ENCODE results near the gene SMIM10L2A.
"Not testable (repeated sequence)": the region's sequence is repeated elsewhere in the genome, so short reads cannot be mapped to it uniquely, and the experiment has no call there.

SMIM10L2A gene

DNA sequence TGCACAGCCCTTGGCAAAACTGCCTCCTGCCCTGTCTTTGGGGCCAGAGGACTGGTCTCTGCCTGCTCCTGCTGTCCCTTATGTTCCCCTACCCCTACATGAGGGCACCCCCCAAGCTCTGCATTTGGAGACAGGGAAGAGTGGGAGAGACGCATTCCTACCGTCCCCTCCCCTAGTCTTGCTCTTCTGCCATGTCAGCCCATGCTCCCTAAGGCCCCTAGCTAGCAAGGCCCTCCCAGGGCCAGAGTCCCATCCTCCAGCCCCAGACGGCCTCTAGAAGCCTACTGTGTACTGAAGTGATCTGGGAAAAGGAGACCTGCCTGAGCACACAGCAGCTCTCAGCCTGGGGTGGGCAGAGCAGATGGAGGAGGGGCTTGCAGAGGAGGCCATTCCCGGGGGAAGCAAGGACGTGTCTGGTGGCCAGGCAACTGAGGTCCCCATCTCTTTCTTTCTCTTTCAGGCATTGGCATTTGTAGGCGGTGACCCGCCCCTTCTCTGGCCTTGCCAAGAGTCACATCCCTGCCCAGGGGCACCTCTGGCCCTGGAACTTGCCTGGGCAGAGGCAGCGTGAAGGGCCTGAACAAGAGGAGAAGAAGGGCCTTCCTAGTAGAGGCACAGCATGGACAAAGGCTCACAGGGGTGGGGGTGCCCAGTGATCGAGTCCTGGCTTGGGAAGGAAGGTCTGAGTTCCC lies 1.6 kb downstream of the SMIM10L2A start:
- not testable (repeated sequence) for DNase-seq

DNA sequence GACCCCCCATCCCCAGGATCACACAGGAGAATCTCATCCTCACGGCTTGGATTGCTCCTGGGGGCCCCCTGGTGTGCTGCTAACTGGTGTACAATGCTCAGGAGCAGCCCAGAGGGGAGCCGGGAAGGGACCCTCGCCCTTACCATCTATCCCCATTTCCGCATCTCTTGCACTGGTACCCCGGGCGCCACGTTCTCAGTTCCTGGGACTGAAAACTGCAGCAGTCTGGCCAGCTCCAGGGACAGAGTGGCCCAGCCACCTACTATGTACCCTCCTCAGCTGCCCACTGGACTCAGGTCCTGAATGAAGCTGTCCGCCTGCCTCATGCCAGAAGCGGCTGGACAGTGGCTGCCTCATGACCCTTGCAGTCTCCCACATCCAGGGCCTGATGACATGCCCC lies 2.7 kb downstream of the SMIM10L2A start:
- no peak for DNase-seq

DNA sequence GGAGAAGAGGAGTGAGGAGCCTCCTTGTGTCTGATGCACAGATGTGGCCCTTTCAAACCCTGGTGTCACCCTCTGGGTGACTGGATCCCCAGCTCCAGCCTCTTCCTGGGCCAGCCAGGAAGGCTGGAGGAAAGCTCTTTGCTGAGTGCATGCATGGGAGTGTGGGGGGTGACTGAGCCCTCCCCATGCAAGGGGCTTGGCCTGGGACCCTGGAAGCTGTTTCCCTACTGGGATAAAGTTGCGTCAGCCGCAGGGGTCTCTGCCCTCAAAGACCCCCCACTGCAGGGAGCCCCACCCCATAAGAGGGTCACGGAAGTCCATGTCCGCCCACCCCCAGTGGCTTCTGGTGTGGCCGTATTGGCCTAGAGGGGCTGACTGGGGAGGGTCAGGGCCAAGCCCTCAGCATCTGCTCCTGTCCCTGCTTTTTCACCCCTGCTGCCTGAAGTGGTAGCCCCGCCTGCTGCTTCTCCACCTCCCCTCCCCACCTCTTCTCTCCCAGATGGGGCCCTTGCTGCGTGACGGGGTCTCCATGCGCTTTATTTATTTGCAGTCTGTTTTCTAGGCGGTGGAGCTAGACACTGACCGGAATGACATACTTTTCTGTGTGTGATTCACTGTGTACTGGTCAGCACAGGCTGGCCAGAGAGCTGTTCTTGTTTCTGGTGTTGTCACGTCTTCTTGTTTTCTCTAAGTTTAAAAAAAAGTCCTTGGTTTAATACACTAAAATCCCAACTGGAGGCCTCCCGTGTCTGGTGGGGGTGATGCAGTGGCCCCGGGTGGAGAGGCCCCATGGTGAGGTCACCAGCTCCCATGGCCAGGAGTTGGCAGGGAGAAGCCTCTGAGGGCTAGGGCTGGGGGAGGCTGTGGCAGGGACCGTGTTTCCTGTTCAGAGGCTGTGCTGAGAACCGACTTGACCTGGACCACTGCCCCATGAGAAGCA lies 3.6 kb downstream of the SMIM10L2A start:
- DNase-seq: no peak

DNA sequence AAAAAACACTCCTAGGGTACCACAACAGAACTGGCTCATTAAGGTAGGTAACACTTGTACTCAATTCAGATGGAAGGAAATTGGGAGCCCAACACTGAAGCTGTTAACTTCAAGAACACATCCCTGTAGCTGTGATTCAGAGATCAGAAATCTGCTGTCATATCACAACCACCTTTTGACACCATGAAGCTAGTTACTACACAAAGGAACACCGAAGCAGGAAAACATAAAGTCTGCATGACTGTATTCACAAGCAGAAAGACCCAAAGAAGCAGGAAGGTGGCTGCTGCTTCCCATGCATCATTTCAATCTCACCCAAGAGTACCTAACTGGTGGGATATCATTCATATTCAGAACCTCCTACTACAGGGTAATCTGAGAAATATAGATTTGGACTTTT lies 7.7 kb downstream of the SMIM10L2A start:
- no peak for DNase-seq

DNA sequence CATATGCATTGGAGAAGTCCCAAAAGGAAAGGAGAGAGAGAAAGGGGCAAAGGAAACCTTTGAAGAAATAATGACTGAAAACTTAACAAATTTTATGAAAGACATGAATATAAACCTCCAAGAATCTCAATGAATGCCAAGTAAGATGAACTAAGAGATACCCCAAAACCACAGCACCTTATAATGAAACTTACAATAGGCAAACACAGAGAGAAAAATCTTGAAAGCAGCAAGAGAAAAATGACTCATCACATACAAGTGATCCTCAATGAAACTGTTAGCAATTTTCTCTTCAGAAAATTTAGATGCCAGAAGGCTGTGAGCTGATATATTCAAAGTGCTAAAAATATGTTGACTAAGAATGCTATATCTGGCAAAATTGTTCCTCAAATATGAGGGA lies 10.1 kb downstream of the SMIM10L2A start:
- no peak for DNase-seq

DNA sequence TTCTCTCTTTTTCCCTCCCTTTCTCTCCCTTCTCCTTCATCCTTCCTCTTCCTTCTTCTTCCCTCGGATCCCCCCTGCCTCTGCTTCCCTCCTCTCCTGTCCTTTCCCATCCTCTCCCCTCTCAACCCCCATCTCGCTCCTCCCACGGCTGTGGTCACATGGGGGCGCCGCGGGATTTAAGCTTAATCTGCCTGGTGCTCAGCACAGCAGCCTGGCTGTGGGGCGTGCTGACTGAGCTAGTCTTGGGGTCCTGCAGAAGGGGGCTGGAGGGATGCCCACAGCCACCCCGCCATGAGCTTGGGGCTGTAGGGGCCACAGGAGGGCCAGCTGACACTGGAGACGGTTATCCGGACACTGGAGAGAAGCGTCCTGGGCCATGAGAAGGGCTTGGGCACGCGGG lies 10.7 kb downstream of the SMIM10L2A start:
- DNase-seq: no peak

DNA sequence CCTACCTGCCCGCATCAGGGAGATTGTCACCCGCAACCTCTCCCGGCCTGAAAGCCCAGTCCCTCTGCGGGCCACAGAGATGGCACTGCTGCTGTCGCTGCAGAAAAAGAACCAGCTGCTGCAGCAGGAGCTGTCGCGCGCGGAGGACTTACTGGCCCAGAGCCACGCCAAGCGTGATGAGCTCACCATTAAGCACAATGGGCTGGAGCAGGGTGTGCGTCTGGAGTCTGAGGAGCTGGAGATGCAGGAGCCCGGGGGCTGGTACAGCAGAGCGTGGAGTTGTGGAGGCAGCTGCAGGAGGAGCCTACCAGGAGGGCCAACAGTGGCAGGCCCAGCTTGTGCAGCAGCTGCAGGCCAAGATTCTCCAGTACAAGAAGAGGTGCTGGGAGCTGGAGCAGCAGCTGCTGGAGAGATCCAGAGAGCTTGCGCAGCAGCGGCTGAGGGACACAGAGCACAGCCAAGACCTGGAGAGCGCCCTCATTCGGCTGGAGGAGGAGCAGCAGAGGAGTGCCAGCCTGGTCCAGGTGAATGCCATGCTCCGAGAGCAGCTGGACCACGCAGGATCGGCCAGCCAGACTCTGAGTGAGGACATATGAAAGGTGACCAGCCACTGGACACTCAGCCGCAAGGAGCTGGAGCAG lies 11.3 kb downstream of the SMIM10L2A start:
- no peak for DNase-seq

DNA sequence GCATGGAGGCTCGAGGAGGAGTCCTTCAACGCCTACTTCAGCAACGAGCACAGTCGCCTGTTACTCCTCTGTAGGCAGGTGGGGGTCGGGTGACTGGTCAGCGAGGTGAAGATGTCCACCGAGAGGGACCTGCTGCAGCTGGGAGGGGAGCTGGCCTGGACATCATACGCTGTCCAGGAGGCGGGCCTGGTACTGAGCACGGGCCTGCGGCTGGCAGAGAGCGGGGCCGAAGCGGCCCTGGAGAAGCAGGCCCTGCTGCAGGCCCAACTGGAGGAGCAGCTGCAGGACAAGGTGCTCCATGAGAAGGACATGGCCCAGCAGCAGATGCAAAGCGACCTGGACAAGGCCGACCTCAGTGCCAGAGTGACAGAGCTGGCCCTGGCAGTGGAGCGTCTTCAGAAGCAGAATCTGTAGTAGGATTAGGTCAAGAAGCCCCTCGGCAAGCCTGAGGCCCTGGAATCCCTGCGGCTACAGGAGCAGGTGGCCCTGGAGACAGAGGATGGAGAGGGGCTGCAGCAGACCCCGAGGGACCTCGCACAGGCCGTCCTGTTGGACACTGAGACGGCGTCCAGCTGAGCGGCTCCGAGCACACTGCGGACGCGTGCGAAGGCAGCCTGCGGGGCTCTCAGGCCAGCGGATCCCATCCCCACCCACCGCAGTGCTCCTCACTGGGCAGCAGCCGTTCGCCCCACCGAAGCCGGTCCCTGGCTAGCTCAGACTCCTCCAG lies 11.9 kb downstream of the SMIM10L2A start:
- no peak for DNase-seq

DNA sequence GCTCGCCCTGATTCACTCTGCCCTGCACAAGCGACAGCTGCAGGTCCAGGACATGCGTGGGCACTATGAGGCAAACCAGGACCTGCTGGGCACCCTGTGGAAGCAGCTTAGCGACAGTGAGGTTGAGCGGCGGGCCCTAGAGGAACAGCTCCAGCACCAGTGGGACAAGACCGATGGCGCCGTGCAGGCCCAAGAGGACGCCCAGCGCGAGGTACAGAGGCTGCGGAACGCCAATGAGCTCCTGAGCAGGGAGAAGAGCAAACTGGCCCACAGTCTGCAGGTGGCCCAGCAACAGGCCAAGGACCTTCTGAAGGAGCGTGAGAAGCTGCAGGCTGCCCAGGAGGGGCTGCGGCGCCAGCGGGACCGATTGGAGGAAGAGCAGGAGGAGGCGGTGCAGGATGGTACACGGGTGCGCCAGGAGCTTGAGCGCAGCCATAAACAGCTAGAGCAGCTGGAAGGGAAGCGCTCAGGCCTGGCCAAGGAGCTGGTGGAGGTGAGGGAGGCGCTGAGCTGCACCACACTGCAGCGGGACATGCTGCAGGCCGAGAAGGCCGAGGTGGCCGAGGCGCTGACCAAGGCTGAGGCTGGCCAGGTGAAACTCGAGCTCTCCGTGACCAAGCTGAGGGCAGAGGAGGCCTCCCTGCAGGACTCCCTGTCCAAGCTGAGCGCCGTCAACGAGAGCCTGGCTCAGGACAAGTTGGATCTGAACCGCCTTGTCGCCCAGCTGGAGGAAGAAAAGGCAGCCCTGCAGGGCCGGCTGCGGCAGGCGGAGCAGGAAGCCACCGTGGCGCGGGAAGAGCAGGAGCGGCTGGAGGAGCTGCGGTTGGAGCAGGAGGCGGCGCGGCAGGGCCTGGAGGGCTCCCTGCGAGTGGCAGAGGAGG lies 12.8 kb downstream of the SMIM10L2A start:
- DNase-seq: no peak

DNA sequence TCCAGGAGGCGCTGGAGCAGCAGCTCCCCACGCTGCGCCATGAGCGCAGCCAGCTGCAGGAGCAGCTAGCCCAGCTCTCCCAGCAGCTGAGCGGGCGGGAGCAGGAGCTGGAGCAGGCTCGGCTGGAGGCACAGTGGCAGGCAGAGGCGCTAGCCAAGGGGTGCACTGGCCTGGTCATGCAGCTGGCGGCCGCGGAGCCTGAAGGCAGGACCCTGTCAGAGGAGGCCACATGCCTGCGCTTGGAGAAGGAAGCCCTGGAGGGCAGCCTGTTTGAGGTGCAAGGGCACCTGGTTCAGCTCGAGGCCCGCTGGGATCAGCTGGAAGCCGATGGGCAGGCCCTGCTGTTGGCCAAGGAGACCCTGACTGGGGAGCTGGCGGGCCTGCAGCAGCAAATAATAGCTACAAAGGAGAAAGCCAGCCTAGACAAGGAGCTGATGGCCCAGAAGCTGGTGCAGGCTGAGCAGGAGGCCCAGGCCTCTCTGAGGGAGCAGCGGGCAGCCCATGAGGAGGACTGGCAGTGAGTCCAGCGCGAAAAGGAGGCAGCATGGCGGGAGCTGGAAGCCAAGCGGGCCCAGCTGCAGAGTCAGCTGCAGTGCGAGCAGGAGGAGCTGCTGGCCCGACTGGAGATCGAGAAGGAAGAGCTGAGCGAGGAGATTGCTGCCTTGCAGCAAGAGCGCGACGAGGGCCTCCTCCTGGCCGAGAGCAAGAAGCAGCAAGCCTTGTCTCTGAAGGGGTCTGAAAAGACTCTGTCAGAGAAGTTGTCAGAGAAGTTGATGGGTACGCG lies 13.6 kb downstream of the SMIM10L2A start:
- DNase-seq: no peak

DNA sequence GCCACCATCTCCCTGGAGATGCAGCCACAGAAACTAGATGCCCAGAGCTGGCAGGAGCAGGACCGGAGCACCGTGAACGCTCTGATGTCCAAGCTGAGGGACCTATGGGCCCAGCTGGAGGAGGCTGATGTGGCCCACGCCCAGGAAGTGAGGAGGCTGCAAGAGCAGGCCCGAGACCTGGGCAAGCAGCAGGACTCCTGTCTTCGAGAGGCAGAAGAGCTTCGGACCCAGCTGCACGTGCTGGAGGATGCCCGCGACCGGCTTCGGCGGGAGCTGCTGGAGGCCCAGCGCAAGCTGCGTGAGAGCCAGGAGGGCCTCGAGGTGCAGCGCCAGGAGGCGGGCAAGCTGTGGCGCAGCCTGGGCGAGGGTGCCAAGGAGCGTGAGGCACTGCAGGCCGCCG lies 14.2 kb downstream of the SMIM10L2A start:
- DNase-seq: no peak

DNA sequence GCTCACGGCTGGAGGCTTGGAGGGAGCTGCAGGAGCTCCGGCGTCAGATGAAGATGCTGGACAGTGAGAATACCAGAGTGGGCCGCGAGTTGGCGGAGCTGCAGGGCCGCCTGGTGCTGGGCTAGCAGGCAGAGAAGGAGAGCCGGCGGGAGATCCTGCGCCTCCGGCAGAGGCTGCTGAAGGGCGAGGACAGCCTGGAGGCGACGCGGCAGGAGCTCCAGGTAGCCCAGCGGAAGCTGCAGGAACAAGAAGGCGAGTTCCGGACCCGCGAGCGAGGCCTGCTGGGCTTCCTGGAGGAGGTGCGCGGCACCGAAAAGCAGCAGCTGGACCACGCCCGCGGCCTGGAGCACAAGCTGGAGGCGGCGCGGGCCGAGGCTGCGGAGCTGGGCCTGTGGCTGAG lies 14.7 kb downstream of the SMIM10L2A start:
- no peak for DNase-seq

DNA sequence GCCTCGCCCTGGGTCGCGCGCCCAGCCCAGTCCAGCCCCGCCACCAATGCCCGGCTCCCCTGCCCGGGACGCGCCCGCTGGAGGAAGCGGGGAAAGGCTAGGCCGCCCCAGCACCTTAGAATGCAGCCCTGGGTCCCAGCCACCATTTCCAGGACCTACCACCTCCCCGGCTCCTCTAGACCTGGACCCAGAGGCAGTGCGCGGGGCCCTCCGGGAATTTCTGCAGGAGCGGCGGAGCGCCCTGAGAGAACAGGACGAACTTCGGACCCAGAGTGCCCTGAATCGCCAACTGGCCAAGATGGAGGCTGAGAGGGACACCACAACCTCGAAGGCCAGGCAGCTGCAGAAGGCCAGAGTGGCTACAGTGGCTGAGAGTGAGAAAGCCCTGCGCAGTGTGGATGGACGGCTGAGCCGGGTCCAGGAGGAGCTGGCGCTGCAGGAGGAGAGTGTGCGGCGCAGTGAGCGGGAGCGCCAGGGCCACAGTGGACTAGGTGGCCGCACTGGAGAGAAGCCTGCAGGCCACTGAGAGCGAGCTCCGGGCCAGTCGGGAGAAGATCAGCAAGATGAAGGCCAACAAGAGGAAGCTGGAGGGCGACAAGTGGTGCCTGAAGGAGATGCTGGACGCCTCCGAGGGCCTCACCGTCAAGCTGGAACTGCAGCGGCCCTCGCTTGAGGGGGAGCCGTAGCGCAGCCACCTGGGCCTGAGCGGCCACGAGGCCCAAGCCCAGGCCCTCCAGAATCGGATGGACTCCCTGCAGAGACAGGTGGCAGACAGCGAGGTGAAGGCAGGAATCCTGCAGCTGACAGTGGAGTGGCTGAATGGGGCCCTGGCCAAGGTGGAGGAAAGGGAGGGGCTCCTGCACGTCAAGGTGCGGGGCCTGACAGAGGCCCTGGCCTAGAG lies 15.5 kb downstream of the SMIM10L2A start:
- DNase-seq: no peak

DNA sequence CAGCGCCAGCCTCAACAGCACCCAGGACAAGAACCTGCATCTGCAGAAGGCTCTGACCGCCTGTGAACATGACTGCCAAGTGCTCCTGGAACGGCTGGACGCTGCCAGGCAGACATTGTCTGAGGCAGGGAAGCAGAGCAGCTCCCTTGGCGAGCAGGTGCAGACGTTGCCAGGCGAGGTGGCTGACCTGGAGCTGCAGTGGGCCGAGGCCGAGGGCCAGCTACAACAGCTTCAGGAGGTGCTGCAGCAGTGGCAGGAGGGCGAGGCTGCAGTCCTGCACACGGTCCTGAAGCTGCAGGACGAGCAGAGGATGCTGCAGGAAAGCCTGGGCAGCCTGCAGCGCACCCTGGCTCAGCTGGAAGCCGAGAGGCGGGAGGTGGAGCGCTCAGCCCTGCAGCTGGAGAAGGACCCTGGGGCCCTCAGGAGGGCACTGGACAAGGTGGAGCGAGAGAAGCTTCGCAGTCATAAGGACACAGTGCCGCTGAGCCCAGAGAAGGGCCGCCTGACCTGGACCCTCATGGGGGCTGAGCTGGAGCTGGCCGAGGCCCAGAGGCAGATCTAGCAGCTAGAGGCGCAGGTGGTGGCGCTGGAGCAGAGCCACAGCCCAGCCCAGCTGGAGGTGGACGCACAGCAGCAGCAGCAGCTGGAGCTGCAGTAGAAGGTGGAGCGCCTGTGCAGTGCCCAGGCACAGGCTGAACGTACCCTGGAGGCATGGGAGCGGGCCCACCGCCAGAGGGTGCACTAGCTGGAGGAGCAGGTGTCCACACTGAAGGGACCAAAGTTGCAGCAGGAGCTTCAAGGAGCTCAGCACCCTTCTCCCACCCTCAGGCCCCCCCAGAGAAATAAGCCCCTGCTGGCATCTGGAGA lies 16.4 kb downstream of the SMIM10L2A start:
- no peak for DNase-seq

DNA sequence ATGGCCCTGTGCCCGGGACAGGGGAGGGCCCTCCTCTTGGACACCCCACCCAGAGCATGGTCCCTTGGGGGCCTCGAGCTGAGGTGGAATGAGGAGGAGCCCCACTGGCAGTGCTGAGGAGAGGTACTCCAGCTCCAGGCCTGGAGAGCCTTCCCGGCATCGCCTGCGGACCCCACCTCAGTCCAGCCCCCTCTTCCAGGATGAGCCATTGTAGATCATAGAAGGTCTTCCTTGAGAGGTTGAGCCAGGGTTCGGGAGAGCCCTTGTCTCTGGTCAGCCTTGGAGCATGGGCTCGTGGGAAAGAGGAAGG lies 16.9 kb downstream of the SMIM10L2A start:
- DNase-seq: no peak

DNA sequence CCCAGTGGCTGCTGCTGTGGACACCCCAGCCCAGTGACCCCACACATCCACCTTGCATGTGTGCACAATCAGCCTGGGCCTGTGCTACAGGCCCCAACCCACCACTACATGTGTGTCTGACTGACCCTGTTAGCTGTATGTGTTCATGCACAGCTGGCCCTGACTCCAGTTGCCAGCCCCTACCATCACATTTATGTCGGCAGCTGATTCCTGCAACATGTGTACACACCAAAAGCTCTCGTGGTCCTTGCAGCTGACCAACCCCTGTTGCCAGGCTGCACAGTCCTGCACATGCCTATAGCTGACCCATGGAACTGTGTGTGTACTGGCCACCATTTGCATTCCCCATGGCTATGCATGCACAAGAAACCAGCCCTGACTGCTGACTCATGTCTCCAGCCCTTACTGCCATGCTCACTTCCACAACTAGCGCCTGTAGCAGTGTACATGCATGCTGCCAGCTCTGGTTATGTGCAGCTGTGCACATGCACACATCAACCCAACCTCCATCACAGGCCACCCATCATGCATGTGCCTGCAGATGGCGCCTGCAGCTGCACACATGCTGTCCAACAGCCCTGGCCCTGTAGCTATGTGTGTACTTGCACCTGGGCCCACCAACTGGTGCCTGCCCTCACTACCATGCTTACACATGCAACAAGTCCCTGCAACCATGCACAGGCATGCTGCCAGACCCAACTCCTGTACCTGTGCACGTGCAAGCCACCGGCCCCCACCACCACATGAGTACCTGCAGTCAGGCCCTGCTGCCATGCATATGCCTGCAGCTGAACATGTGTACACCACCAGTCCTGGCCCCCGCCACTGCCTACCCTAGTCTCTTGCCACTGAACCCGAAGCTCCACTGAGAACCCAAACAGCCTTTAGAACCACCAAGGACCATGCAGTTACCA lies 28.1 kb downstream of the SMIM10L2A start:
- no peak for DNase-seq

DNA sequence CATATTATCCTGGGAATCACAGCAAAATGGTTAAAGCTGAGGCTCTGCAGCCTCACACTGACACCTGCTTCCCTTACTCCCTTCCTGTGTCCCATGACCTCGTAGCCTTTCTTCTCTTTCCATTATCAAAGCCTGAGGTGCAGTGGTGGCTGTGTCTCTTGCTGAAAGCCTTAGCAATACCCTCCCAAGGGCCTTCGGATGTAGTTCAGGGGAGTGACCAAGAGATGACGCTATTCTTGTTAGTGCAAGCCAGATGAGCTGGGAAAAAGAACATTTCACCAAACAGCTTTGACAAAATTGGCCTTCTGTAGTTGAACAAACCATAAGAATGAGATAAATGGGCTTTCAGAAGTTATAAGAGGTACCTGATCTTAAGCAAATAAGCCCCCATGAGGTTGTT lies 31.6 kb downstream of the SMIM10L2A start:
- no peak for DNase-seq

DNA sequence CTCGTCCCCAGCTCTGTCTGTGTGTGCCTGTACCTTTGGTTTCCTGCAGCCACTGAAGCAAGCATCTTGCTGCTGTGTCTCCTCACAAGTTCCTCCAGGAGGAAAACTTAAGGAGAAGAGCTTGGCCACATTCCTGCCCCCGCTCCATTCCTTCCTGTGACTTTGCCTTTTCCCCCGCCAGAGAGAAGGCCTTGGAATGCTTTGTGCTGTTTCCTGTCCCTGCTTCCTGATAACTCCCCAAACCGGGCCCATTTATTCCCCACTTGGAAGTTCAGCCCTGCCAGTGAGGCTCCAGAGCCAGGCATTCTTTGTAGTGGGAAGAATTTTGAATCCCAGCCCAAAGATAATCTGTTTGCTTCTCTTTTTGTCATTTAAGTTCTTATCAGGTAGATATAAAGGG lies 33.1 kb downstream of the SMIM10L2A start:
- no peak for DNase-seq
